Activated CD8-positive, alpha-beta T cell treated with anti-CD3 and anti-CD28 coated beads for 36 hours (primary cell): ENCODE measurements around the gene UBXN10. TPM values are rescaled to one million over a fixed set of nuclear protein-coding genes. Genes with fewer than 3 reads are reported as not detected.

ENCODE experiments used
- ATAC-seq: fragments of 200-7000 bp; cut with Tn5 transposase; one replicate; pipeline ENCODE4 v1.10.0; 2021; ENCODE audit warnings: mild to moderate bottlenecking, moderate library complexity
- CTCF ChIA-PET: fragments of 350-600 bp; sonication (Branson Sonifier 250); formaldehyde crosslinking; loops from one replicate; lab custom pipeline; 2021; ENCODE audit warnings: antibody characterized with exemption; lab: Charles Lee
- POLR2A ChIA-PET: fragments of 350-600 bp; sonication (Branson Sonifier 250); formaldehyde crosslinking; loops from one replicate; lab custom pipeline; 2021; ENCODE audit warnings: antibody characterized with exemption; lab: Charles Lee
- DNase-seq: peaks from one replicate; pipeline ENCODE4 v3.0.0-alpha.2; 2020
- H3K27ac Mint-ChIP-seq: one replicate; pipeline ENCODE4 v1.8.0; 2021; ENCODE audit warnings: mild to moderate bottlenecking, mixed read lengths
- H3K27me3 Mint-ChIP-seq: one replicate; pipeline ENCODE4 v1.8.0; 2021; ENCODE audit warnings: mixed read lengths
- H3K36me3 Mint-ChIP-seq: one replicate; pipeline ENCODE4 v1.8.0; 2021; ENCODE audit warnings: low read depth, mixed read lengths
- H3K4me1 Mint-ChIP-seq: one replicate; pipeline ENCODE4 v1.8.0; 2021; ENCODE audit warnings: low read depth, mixed read lengths
- H3K4me3 Mint-ChIP-seq: one replicate; pipeline ENCODE4 v1.8.0; 2021; ENCODE audit warnings: mild to moderate bottlenecking, moderate library complexity, mixed read lengths
- H3K9me3 Mint-ChIP-seq: one replicate; pipeline ENCODE4 v1.8.0; 2021; ENCODE audit warnings: mixed read lengths
- intact Hi-C: fragments of 100-400 bp; cut with micrococcal nuclease; formaldehyde crosslinking; loops from one replicate; pipeline ENCODE4 v1.10.0; 2022
- total RNA-seq, 2 experiments: library from RNA; stranded (reverse); gene quantifications; one replicate each; pipeline ENCODE4 v1.2.3, GENCODE V29; 2021
- TF ChIP-seq, protein P1 (sequence below): fragments of 200-600 bp; IDR thresholded peaks from one replicate; pipeline ENCODE4 v1.8.0; 2022; ENCODE audit warnings: antibody characterized with exemption, mild to moderate bottlenecking

UBXN10 gene
- total RNA-seq, 2 experiments from 2014 or later, result 0.34 to 0.45 TPM

DNA sequence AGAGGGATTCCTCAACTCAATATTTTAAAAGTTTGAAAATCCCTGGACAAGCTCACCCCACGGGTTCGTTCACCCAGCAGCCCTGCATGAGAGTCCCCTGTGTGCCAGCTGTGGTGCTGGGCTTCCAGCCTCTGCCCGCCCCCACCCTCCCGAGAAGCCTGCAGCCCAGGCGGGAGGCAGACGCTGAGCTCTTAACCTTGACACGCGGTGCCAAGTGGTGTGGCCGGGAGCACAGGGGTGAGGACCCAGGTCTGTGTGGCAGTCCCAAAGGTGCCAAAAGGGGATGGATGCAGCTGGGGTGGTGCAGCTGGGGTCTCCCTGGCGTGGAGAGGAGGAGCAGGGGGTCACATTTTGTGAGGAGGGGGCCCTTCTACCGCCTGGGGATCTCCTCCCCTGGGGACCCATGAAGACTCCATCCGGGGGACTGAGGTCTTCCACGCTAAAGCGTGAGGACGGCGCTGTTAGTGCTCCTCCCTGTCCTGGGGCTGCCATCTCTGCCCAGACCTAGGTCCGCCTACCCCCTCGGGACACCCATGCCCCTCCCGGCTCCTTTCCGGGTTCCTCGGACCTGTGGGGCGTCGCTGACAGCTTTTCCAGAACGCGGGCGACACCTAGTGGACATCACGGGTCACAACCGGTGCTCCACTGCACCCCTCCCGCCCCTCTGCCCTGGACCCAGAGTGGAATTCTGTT is 33.8 kb upstream of the UBXN10 start:
- TF ChIP-seq, protein P1, sequence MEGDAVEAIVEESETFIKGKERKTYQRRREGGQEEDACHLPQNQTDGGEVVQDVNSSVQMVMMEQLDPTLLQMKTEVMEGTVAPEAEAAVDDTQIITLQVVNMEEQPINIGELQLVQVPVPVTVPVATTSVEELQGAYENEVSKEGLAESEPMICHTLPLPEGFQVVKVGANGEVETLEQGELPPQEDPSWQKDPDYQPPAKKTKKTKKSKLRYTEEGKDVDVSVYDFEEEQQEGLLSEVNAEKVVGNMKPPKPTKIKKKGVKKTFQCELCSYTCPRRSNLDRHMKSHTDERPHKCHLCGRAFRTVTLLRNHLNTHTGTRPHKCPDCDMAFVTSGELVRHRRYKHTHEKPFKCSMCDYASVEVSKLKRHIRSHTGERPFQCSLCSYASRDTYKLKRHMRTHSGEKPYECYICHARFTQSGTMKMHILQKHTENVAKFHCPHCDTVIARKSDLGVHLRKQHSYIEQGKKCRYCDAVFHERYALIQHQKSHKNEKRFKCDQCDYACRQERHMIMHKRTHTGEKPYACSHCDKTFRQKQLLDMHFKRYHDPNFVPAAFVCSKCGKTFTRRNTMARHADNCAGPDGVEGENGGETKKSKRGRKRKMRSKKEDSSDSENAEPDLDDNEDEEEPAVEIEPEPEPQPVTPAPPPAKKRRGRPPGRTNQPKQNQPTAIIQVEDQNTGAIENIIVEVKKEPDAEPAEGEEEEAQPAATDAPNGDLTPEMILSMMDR, result peak; percentile 97
- Mint-ChIP-seq H3K4me1 (peaks cover 10% of the 10 kb centered on the region), H3K27ac (no peak overlapping the region), H3K36me3 (no peaks in the 10 kb centered on the region), H3K4me3 (peak overlapping the region; percentile 62), H3K27me3 (peaks cover 1% of the 10 kb centered on the region), H3K9me3 (no peaks in the 10 kb centered on the region)
- ATAC-seq (peak; percentile 98), DNase-seq (peak; percentile 81)
- POLR2A ChIA-PET, result no interaction called here
- CTCF ChIA-PET, result interaction anchor here (0.5 to 6.0 kb wide), 33 partner anchors 8 to 437 kb away, joined by 3 to 86 read pairs (median 5); partner anchors contain the start of gene OTUD3
- intact Hi-C loops, result loop anchor here (5.0 kb wide), 2 partner anchors 50 to 235 kb away; no protein-coding TSS in a partner anchor

DNA sequence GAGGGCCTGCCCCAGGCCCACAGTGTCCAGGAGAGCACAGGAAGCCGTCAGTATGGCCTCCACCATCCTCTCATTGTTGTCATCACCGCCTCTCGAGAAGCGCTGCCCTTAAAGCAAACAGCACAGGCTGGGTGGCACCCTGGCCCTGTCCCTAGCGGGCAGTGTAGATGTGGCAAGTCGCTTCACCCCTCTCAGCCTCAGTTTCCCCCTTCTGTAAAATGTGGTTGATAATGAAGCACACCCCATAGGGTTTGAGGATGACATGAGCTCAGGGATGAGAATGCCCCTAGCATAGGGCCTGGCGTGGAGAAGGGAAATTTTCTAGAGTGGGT is 33.3 kb upstream of the UBXN10 start:
- peaks cover 1% of the 10 kb centered on the region for H3K27me3 Mint-ChIP-seq
- peak overlapping the region; percentile 62 for H3K4me3 Mint-ChIP-seq
- H3K9me3 Mint-ChIP-seq, result no peaks in the 10 kb centered on the region
- no peak overlapping the region for H3K27ac Mint-ChIP-seq
- ATAC-seq (peak; percentile 7), DNase-seq (no peak)
- TF ChIP-seq, protein P1, result peak; percentile 34
- ChIA-PET POLR2A (no interaction called here), CTCF (interaction anchor here (0.7 to 6.0 kb wide), 21 partner anchors 9 to 342 kb away, joined by 3 to 86 read pairs (median 6); partner anchors contain the start of gene OTUD3)
- H3K36me3 Mint-ChIP-seq, result no peaks in the 10 kb centered on the region
- peaks cover 10% of the 10 kb centered on the region for H3K4me1 Mint-ChIP-seq
- intact Hi-C loops, result loop anchor here (5.0 kb wide), 2 partner anchors 50 to 235 kb away; no protein-coding TSS in a partner anchor

DNA sequence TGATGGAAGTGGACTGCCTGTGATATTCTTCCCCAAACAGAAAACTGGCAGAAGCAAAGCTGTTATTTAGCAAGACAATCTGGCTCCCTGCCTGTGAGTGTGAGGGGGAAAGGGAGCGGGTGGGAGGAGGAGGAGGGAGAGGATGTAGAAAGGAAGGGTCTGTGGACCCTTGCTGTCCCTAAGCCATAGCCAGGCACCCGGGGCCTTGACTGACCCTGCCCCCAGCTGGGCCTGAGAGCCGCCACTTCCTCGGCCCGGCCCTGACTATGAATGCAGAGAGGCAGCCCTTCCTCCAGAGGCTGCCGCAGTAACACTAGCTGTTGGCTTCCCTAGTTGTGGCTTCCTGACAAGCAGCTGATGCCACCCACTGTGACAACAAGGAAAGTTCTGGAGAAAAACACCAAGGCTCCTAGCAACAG is 32.9 kb upstream of the UBXN10 start:
- Mint-ChIP-seq H3K36me3 (no peaks in the 10 kb centered on the region), H3K4me3 (no peak overlapping the region), H3K9me3 (no peaks in the 10 kb centered on the region), H3K4me1 (peaks cover 10% of the 10 kb centered on the region), H3K27ac (no peak overlapping the region), H3K27me3 (peaks cover 1% of the 10 kb centered on the region)
- intact Hi-C loops, result loop anchor here (5.0 kb wide), 2 partner anchors 51 to 236 kb away; no protein-coding TSS in a partner anchor
- TF ChIP-seq, protein P1, result no peak
- POLR2A ChIA-PET, result no interaction called here
- ATAC-seq (no peak), DNase-seq (no peak)
- CTCF ChIA-PET, result interaction anchor here (0.7 to 6.0 kb wide), 14 partner anchors 9 to 270 kb away, joined by 3 to 86 read pairs (median 8); partner anchors contain the start of gene OTUD3

DNA sequence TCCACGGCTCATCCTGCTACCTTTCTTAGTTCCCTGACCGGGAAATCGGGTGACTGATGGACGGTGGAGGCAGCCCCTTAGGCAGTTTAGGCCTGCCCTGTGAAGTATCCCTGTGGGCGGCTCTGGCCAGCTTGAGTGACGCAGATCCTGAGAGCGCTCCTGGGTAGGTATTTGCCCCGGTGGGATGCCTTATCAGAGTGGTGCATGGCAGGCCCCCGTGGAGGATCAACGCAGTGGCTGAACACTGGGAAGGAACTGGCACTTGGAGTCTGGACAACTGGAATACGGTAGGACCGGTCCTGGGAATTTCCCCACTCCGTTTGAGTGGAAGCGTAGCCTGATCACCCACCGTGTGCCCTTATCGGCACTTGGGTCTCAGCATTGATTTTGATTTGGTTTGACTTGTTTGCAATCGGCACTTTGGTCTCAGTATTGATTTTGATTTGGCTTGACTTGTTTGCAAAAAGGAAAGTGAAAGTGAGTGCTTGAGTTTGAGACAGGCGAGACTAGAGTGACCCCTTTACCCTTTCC is 31.5 kb upstream of the UBXN10 start:
- ChIA-PET CTCF (interaction anchor here (3.2 to 6.0 kb wide), 2 partner anchors 8 to 40 kb away, joined by 19 to 46 read pairs; no protein-coding TSS in a partner anchor), POLR2A (no interaction called here)
- Mint-ChIP-seq H3K36me3 (no peaks in the 10 kb centered on the region), H3K27me3 (peaks cover 1% of the 10 kb centered on the region), H3K4me1 (peaks cover 10% of the 10 kb centered on the region), H3K27ac (peak overlapping the region; percentile 22), H3K4me3 (no peak overlapping the region), H3K9me3 (peaks cover 5% of the 10 kb centered on the region)
- TF ChIP-seq, protein P1, result no peak
- ATAC-seq (no peak), DNase-seq (no peak)
- intact Hi-C loops, result loop anchor here (5.0 kb wide), 2 partner anchors 52 to 237 kb away; no protein-coding TSS in a partner anchor
